ENCODE data around the gene DNAJC24. TPM values are rescaled to one million over a fixed set of nuclear protein-coding genes. Genes with fewer than 3 reads are reported as not detected.

The DNAJC24 gene
- total RNA-seq, 1 donor from 2014 or later = 14.2 TPM

DNA sequence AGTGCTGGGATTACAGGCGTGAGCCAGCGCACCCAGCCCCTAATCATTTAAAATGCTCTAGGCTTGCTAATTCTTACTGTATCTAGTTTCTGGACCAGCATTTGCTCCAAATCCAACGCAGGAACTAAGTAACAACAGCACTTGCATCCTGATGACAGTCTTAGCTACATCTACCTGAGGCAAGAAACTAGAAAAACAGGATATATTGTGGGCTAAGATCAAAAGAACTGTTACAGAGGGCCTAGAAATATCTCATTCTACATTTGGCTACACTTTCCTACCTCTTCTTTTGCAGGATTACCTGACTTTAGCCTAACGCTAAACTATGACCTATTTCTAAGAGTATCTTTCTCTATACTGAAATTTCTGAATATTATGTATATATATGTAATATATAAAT lies 7.9 kb upstream of the DNAJC24 start:
- FAIRE-seq = no peak
- H3K4me3 ChIP-seq (ENCODE audit: low read depth, low read length) = no peak overlapping the region
- H3K27me3 ChIP-seq (ENCODE audit: control insufficient read depth, insufficient read depth, low read length) = no peaks in the 10 kb centered on the region
- H3K36me3 ChIP-seq (ENCODE audit: control insufficient read depth, insufficient read depth, low read length) = no peaks in the 10 kb centered on the region
- TF ChIP-seq, protein P1, sequence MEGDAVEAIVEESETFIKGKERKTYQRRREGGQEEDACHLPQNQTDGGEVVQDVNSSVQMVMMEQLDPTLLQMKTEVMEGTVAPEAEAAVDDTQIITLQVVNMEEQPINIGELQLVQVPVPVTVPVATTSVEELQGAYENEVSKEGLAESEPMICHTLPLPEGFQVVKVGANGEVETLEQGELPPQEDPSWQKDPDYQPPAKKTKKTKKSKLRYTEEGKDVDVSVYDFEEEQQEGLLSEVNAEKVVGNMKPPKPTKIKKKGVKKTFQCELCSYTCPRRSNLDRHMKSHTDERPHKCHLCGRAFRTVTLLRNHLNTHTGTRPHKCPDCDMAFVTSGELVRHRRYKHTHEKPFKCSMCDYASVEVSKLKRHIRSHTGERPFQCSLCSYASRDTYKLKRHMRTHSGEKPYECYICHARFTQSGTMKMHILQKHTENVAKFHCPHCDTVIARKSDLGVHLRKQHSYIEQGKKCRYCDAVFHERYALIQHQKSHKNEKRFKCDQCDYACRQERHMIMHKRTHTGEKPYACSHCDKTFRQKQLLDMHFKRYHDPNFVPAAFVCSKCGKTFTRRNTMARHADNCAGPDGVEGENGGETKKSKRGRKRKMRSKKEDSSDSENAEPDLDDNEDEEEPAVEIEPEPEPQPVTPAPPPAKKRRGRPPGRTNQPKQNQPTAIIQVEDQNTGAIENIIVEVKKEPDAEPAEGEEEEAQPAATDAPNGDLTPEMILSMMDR (IDR thresholded peaks at IDR 0.05; ENCODE audit: insufficient read depth, low read length, severe bottlenecking) = no peak
- DNase-seq (ENCODE audit: low read depth) = no peak

DNA sequence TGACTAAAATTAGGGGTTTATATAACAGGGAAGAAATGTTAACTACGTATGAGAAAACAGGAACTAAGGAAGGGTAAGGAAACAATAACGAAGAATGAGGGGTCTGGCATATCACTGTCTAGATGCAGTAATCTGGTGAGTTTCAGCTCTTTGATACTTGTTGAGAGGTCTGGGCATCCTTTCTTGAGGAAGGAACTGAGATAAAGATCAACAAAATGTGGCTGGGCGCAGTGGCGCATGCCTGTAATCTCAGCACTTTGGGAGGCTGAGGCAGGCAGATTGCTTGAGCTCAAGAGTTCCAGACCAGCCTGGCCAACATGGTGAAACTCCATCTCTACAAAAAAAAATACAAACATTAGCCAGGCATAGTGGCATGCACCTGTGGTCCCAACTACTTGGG lies 2.9 kb upstream of the DNAJC24 start:
- no peak overlapping the region for H3K4me3 ChIP-seq (ENCODE audit: low read depth, low read length)
- TF ChIP-seq, protein P1 (IDR thresholded peaks at IDR 0.05; ENCODE audit: insufficient read depth, low read length, severe bottlenecking) = no peak
- H3K27me3 ChIP-seq (ENCODE audit: control insufficient read depth, insufficient read depth, low read length) = no peaks in the 10 kb centered on the region
- no peak for DNase-seq (ENCODE audit: low read depth)
- no peak for FAIRE-seq
- no peaks in the 10 kb centered on the region for H3K36me3 ChIP-seq (ENCODE audit: control insufficient read depth, insufficient read depth, low read length)

DNA sequence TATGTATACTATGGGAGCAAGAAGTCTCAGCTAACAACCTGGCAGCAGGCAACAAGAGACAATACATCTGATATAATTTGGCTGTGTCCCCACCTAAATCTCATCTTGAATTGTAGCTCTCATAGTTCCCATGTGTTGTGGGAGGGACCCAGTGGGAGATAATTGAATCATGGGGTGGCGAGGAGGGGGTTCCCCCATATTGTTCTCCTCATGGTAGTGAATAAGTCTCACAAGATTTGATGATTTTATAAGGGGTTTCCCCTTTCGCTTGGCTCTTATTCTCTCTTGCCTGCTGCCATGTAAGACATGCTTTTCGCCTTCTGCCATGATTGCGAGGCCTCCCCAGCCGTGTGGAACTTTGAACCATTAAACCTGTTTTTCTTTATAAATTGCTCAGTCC lies 6.2 kb downstream of the DNAJC24 start:
- DNase-seq (ENCODE audit: low read depth) = no peak
- no peak for FAIRE-seq
- no peaks in the 10 kb centered on the region for H3K36me3 ChIP-seq (ENCODE audit: control insufficient read depth, insufficient read depth, low read length)
- TF ChIP-seq, protein P1 (IDR thresholded peaks at IDR 0.05; ENCODE audit: insufficient read depth, low read length, severe bottlenecking) = no peak
- no peaks in the 10 kb centered on the region for H3K27me3 ChIP-seq (ENCODE audit: control insufficient read depth, insufficient read depth, low read length)
- H3K4me3 ChIP-seq (ENCODE audit: low read depth, low read length) = no peak overlapping the region

DNA sequence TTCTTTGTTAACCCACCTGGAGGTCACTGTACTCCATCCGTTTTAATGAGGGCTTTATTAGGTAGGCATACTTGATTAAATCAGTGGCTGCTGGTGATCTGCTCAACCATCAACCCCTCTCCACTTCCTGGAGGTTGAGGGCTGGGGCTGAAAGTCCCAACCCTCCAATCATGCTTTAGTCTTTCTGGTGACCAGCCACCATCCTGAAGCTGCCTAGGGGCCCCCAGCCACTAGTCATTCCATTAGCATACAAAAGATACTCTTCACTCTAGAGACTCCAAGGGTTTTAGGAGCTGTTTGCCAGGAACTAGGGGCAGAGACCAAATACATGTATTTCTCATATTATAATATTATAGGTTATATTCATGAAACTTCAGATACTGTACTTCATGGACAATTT lies 13.5 kb downstream of the DNAJC24 start:
- FAIRE-seq (no peak), DNase-seq (ENCODE audit: low read depth) (no peak)
- H3K4me3 ChIP-seq (ENCODE audit: low read depth, low read length) = no peak overlapping the region
- TF ChIP-seq, protein P1 (IDR thresholded peaks at IDR 0.05; ENCODE audit: insufficient read depth, low read length, severe bottlenecking) = no peak
- H3K27me3 ChIP-seq (ENCODE audit: control insufficient read depth, insufficient read depth, low read length) = no peaks in the 10 kb centered on the region
- H3K36me3 ChIP-seq (ENCODE audit: control insufficient read depth, insufficient read depth, low read length) = no peaks in the 10 kb centered on the region

DNA sequence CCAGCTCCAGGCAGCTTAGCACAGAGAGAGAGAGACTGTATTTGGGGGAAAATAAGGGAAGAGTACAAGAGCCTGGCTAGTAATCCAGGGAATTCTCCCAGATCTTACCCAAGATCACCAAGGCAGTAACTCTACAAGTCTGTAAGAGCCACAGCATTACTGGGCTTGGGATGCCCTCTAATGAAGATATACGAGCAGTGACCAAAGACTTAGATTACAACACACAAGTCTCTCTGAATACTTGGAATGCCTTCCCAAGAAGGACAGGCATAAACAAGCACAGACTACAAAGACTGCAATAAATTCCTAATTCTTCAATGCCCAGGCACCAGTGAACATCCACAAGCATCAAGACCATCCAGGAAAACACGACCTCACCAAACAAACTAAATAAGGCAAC lies 17.7 kb downstream of the DNAJC24 start:
- H3K36me3 ChIP-seq (ENCODE audit: control insufficient read depth, insufficient read depth, low read length) = no peaks in the 10 kb centered on the region
- H3K27me3 ChIP-seq (ENCODE audit: control insufficient read depth, insufficient read depth, low read length) = no peaks in the 10 kb centered on the region
- no peak overlapping the region for H3K4me3 ChIP-seq (ENCODE audit: low read depth, low read length)
- TF ChIP-seq, protein P1 (IDR thresholded peaks at IDR 0.05; ENCODE audit: insufficient read depth, low read length, severe bottlenecking) = no peak
- FAIRE-seq (no peak), DNase-seq (ENCODE audit: low read depth) (peak; percentile 64)

DNA sequence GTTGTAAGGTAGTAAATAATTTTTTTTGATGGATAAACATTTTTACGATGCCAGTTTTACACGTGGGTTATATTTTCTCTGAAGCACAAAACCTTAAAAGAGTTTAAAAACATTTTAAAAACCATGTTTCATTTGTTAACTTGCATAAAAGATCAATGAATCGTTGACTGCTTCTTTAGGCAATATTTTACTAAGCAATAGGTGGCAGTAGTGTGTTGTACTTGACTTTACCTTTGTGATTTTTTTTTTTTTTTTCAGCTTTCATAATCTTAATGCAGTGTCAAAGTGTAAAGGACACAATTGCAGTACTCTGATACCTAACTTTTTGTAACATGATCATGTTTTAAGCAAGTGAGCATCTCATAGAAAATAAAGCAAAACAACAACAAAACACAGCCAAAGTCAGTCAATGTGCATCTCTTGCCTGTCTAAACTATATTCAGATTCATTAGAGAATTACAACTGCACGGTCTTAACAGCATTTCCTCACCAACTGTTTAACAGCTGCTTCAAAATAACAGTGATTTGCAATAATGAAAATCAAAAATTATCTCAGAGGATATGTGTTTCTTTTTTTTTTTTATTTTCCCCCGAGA lies 27.7 kb downstream of the DNAJC24 start:
- Histone ChIP-seq H3K4me3 (ENCODE audit: low read depth, low read length) (no peak overlapping the region), H3K36me3 (ENCODE audit: control insufficient read depth, insufficient read depth, low read length) (no peaks in the 10 kb centered on the region), H3K27me3 (ENCODE audit: control insufficient read depth, insufficient read depth, low read length) (no peaks in the 10 kb centered on the region)
- FAIRE-seq (no peak), DNase-seq (ENCODE audit: low read depth) (peak; percentile 37)
- TF ChIP-seq, protein P1 (IDR thresholded peaks at IDR 0.05; ENCODE audit: insufficient read depth, low read length, severe bottlenecking) = peak; percentile 50
